Measurements from ENCODE around the gene KCNG1. TPM values are rescaled to one million over a fixed set of nuclear protein-coding genes. Genes with fewer than 3 reads are reported as not detected.

Gene KCNG1
- total and polyA plus RNA-seq, 2 of the 8 experiments (the other 6 are each of a cell fraction or from before 2014, with no cell fraction given), result 16.0 to 18.0 TPM

GRCh38 chr20:50995506-50995905, 27.4 kb downstream of the KCNG1 start:
- Histone ChIP-seq H3K79me1 (ENCODE audit: low read depth, low read length) (no peaks in the 10 kb centered on the region), H3K4ac (replicated peaks; ENCODE audit: insufficient read length, low read depth, low read length) (no peak overlapping the region), H3K23ac (ENCODE audit: insufficient read length) (no peak overlapping the region), H3K4me2 (ENCODE audit: insufficient read depth in 1 of 2, low read depth in 2 of 2, low read length in 2 of 2) (no peak overlapping the region), H3K9me3 (ENCODE audit: insufficient read depth in 2 of 2, low read depth in 1 of 2, low read length in 1 of 2) (no peaks in the 10 kb centered on the region), H3K36me3 (ENCODE audit: control insufficient read depth in 2 of 4, insufficient read depth in 4 of 4, low read length in 3 of 4) (no peaks in the 10 kb centered on the region), H2BK15ac (ENCODE audit: low read length) (no peak overlapping the region), H4K8ac (ENCODE audit: extremely low read depth, insufficient read depth, low read length) (no peak overlapping the region), H3K23me2 (ENCODE audit: low read depth, low read length) (no peaks in the 10 kb centered on the region), H3K56ac (replicated peaks; ENCODE audit: insufficient read length, low read depth, low read length) (no peak overlapping the region), H2BK5ac (ENCODE audit: low read depth, low read length) (no peak overlapping the region), H3K27me3 (replicated peaks in 1 of 4; ENCODE audit: control insufficient read depth in 3 of 4, extremely low read depth in 1 of 4, insufficient read depth in 3 of 4, low read length in 3 of 4) (peaks cover 0 to 2% (median 0%) of the 10 kb centered on the region in 4 experiments; a peak in 2 of 7 replicates), H4K91ac (replicated peaks; ENCODE audit: insufficient read length, low read length) (no peak overlapping the region), H3K9ac (replicated peaks in 1 of 4; ENCODE audit: extremely low read depth in 1 of 4, low read depth in 3 of 4, low read length in 3 of 4) (no peak overlapping the region), H4K5ac (ENCODE audit: insufficient read length, low read depth, low read length) (no peak overlapping the region), H3K79me2 (ENCODE audit: control insufficient read depth in 1 of 2, insufficient read depth in 2 of 2, low read length in 2 of 2) (no peaks in the 10 kb centered on the region), H2AK5ac (ENCODE audit: low read depth, low read length) (no peak overlapping the region), H3K14ac (ENCODE audit: insufficient read length) (no peak overlapping the region), H3K27ac (ENCODE audit: low read depth, low read length) (no peak overlapping the region), H2BK12ac (ENCODE audit: low read depth, low read length) (no peak overlapping the region), H3K4me1 (replicated peaks in 1 of 4; ENCODE audit: control insufficient read depth in 3 of 4, insufficient read depth in 4 of 4, low read length in 3 of 4) (peaks cover 3 to 14% (median 6%) of the 10 kb centered on the region in 4 experiments; a peak in 6 of 7 replicates), H2AFZ (ENCODE audit: low read length) (no peak overlapping the region), H4K20me1 (replicated peaks in 1 of 2; ENCODE audit: control insufficient read depth in 1 of 2, insufficient read depth in 2 of 2, low read length in 2 of 2) (no peaks in the 10 kb centered on the region), H3K18ac (ENCODE audit: extremely low read depth, low read length) (no peak overlapping the region), H3K4me3 (ENCODE audit: extremely low read depth in 1 of 4, insufficient read depth in 2 of 4, low read depth in 3 of 4, low read length in 4 of 4) (no peak overlapping the region), H2BK20ac (ENCODE audit: low read length) (no peak overlapping the region), H2BK120ac (replicated peaks; ENCODE audit: low read depth, low read length) (no peak overlapping the region)
- WGBS, 2 experiments (ENCODE audit: extremely low coverage in 1 of 2, insufficient coverage in 1 of 2, insufficient read length in 1 of 2, insufficient replicate concordance in 2 of 2, low coverage in 1 of 2, low lambda C conversion rate in 2 of 2, missing lambda C conversion rate in 1 of 2), result 100% methylated on average over 4 of the region's 5 CpGs; no CpG with 5 or more reads in 1 of the 2 experiments
- POLR2A ChIA-PET (ENCODE audit: partially characterized antibody), result no interaction called here
- CTCF ChIA-PET (ENCODE audit: partially characterized antibody), result interaction anchor here (0.6 to 14.3 kb wide), 7 partner anchors 9 to 326 kb away, joined by 3 to 245 read pairs (median 9); no protein-coding TSS in a partner anchor
- DNase-seq (ENCODE audit: low read depth in 1 of 2, low spot score in 2 of 2) (no peak), FAIRE-seq (no peak)
- TF ChIP-seq CHD1 (IDR thresholded peaks at IDR 0.05; ENCODE audit: low read depth, low read length) (no peak), BRCA1 (IDR thresholded peaks at IDR 0.05; ENCODE audit: low read depth, low read length) (no peak), E2F6 (IDR thresholded peaks at IDR 0.05) (no peak), GTF2F1 (IDR thresholded peaks at IDR 0.05; ENCODE audit: borderline replicate concordance, low read depth, low read length) (no peak), EGR1 (IDR thresholded peaks at IDR 0.05; ENCODE audit: borderline replicate concordance, low read depth, low read length) (no peak), ATF2 (IDR thresholded peaks at IDR 0.05; ENCODE audit: low read length) (no peak), CBX5 (IDR thresholded peaks at IDR 0.05; ENCODE audit: low read depth, low read length) (no peak), SP1 (IDR thresholded peaks at IDR 0.05; ENCODE audit: low read depth, low read length) (no peak), SIX5 (IDR thresholded peaks at IDR 0.05; ENCODE audit: low read depth, low read length) (no peak), CTCF (IDR thresholded peaks at IDR 0.05; ENCODE audit: control extremely low read depth in 1 of 3, insufficient read depth in 1 of 3, low read depth in 1 of 3, low read length in 3 of 3) (no peak)

All from H1 (cell line).